OCI-LY3 (cell line): Measurements from ENCODE around the gene MYO3A.
"Not testable (repeated sequence)": the region's sequence is repeated elsewhere in the genome, so short reads cannot be mapped to it uniquely, and the experiment has no call there.

Source experiments
- CTCF ChIP-seq: fragments of 200-600, 300-600 bp; sonication (generic); IDR thresholded peaks from 2 replicates; pipeline ENCODE4 v1.5.1; 2014; ENCODE audit warnings: antibody characterized with exemption, low read length, low read depth
- EZH2phosphoT487 ChIP-seq: fragments of 200-600 bp; shearing (Covaris generic); IDR thresholded peaks from 2 replicates; pipeline ENCODE4 v1.6.1; 2018; ENCODE audit warnings: antibody characterized with exemption, mixed run types, low read depth

GRCh38 chr10:26080971-26081370, 146.9 kb downstream of the MYO3A start:
- TF ChIP-seq CTCF, EZH2phosphoT487: not testable (repeated sequence)
